ENCODE results near the gene NPAS3. TPM values are rescaled to one million over a fixed set of nuclear protein-coding genes. Genes with fewer than 3 reads are reported as not detected.
A peak's percentile ranks its signal among the peaks of the same experiment; 100 is the strongest.

NPAS3 gene
- total and polyA plus RNA-seq, 2 of the 8 experiments (the other 6 are each of a cell fraction or from before 2014, with no cell fraction given) = 0.11 to 0.60 TPM

DNA sequence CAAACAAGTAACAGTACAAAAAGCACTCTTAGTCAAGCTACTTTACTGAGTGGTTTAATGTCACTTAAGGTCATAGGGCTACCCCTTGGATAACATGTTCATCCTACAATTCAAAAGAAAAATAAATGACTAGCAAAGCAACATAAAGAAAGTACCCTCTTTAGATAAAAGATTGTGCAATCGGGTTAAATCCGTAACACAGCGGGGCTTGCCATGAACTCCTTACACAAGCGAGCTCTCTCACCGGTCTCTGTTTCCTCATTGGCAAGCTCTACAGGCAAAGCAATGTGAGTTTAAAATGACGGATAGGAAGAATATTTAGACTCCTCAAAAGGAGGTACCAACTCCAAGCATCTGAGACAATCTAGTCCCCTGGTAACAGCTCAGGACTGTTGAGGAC, 871.6 kb downstream of the NPAS3 start:
- no peaks in the 10 kb centered on the region for H3K9me3 ChIP-seq (ENCODE audit: insufficient read depth in 2 of 2, low read depth in 1 of 2, low read length in 1 of 2)
- no peaks in the 10 kb centered on the region for H3K79me2 ChIP-seq (ENCODE audit: control insufficient read depth in 1 of 2, insufficient read depth in 2 of 2, low read length in 2 of 2)
- no peaks in the 10 kb centered on the region for H3K27me3 ChIP-seq (replicated peaks in 1 of 4; ENCODE audit: control insufficient read depth in 3 of 4, extremely low read depth in 1 of 4, insufficient read depth in 3 of 4, low read length in 3 of 4)
- H3K18ac ChIP-seq (ENCODE audit: extremely low read depth, low read length) = no peak overlapping the region
- H2AK5ac ChIP-seq (ENCODE audit: low read depth, low read length) = no peak overlapping the region
- H3K14ac ChIP-seq (ENCODE audit: insufficient read length) = no peak overlapping the region
- H4K8ac ChIP-seq (ENCODE audit: extremely low read depth, insufficient read depth, low read length) = no peak overlapping the region
- no peak overlapping the region for H3K56ac ChIP-seq (replicated peaks; ENCODE audit: insufficient read length, low read depth, low read length)
- no peak overlapping the region for H2AFZ ChIP-seq (ENCODE audit: low read length)
- no peak overlapping the region for H2BK120ac ChIP-seq (replicated peaks; ENCODE audit: low read depth, low read length)
- no peak overlapping the region for H4K5ac ChIP-seq (ENCODE audit: insufficient read length, low read depth, low read length)
- no peak overlapping the region for H3K9ac ChIP-seq (replicated peaks in 1 of 4; ENCODE audit: extremely low read depth in 1 of 4, low read depth in 3 of 4, low read length in 3 of 4)
- ChIA-PET CTCF (ENCODE audit: partially characterized antibody) (interaction anchor here (1.0 to 1.9 kb wide), 3 partner anchors 17 to 136 kb away, joined by 3 to 7 read pairs (median 3); no protein-coding TSS in a partner anchor), POLR2A (ENCODE audit: partially characterized antibody) (no interaction called here)
- H2BK20ac ChIP-seq (ENCODE audit: low read length) = no peak overlapping the region
- FAIRE-seq = no peak
- no peak for DNase-seq (ENCODE audit: low read depth in 1 of 2, low spot score in 2 of 2)
- H2BK5ac ChIP-seq (ENCODE audit: low read depth, low read length) = no peak overlapping the region; the same call in 1 of the 2 replicates
- H3K4ac ChIP-seq (replicated peaks; ENCODE audit: insufficient read length, low read depth, low read length) = no peak overlapping the region
- TF ChIP-seq SP1 (IDR thresholded peaks at IDR 0.05; ENCODE audit: low read depth, low read length) = no peak
- peak; percentile 48; the same call in 1 of the 2 replicates for TF ChIP-seq CEBPB (IDR thresholded peaks at IDR 0.05; ENCODE audit: low read depth, low read length)
- H3K27ac ChIP-seq (ENCODE audit: low read depth, low read length) = no peak overlapping the region
- no peak overlapping the region for H3K4me2 ChIP-seq (ENCODE audit: insufficient read depth in 1 of 2, low read depth in 2 of 2, low read length in 2 of 2)
- no peak overlapping the region for H3K23ac ChIP-seq (ENCODE audit: insufficient read length)
- no peaks in the 10 kb centered on the region for H3K79me1 ChIP-seq (ENCODE audit: low read depth, low read length)
- peaks cover 2% of the 10 kb centered on the region; the same call in 1 of the 2 replicates for H3K23me2 ChIP-seq (ENCODE audit: low read depth, low read length)
- no peak overlapping the region for H2BK15ac ChIP-seq (ENCODE audit: low read length)
- H3K36me3 ChIP-seq (ENCODE audit: control insufficient read depth in 2 of 4, insufficient read depth in 4 of 4, low read length in 3 of 4) = no peaks in the 10 kb centered on the region
- no peaks in the 10 kb centered on the region for H3K4me1 ChIP-seq (replicated peaks in 1 of 4; ENCODE audit: control insufficient read depth in 3 of 4, insufficient read depth in 4 of 4, low read length in 3 of 4)
- H2BK12ac ChIP-seq (ENCODE audit: low read depth, low read length) = peak overlapping the region; percentile 53; the same call in 1 of the 2 replicates
- H4K20me1 ChIP-seq (replicated peaks in 1 of 2; ENCODE audit: control insufficient read depth in 1 of 2, insufficient read depth in 2 of 2, low read length in 2 of 2) = no peaks in the 10 kb centered on the region
- no peak overlapping the region for H4K91ac ChIP-seq (replicated peaks; ENCODE audit: insufficient read length, low read length)
- no peak overlapping the region for H3K4me3 ChIP-seq (ENCODE audit: extremely low read depth in 1 of 4, insufficient read depth in 2 of 4, low read depth in 3 of 4, low read length in 4 of 4)
- WGBS, 2 experiments (ENCODE audit: extremely low coverage in 1 of 2, insufficient coverage in 1 of 2, insufficient read length in 1 of 2, insufficient replicate concordance in 2 of 2, low coverage in 1 of 2, low lambda C conversion rate in 2 of 2, missing lambda C conversion rate in 1 of 2) = 91% methylated on average over 6 of the region's 6 CpGs; no CpG with 5 or more reads in 1 of the 2 experiments

Measured in H1 (cell line).